Measurements from ENCODE around the gene CD2. TPM values are rescaled to one million over a fixed set of nuclear protein-coding genes. Genes with fewer than 3 reads are reported as not detected.

Gene CD2
- total RNA-seq, 4 donors from 2014 or later: 0.35 to 1.2 (median 1.0) TPM; not detected in 1

GRCh38 chr1:116759636-116760035 is 5.4 kb downstream of the CD2 start:
- Histone ChIP-seq H3K4me1 (no peaks in the 10 kb centered on the region), H3K36me3 (no peaks in the 10 kb centered on the region), H3K4me3 (no peak overlapping the region), H3K9me3 (no peaks in the 10 kb centered on the region), H3K27me3 (no peaks in the 10 kb centered on the region), H3K27ac (no peak overlapping the region)
- TF ChIP-seq POLR2A (IDR thresholded peaks at IDR 0.05) (no peak), CTCF (IDR thresholded peaks at IDR 0.05) (no peak)
- intact Hi-C loops (cut with DNase I; ENCODE audit: low total_unique reads): no loop called here
- no peak for DNase-seq

GRCh38 chr1:116760487-116760886 is 6.3 kb downstream of the CD2 start:
- DNase-seq: no peak

GRCh38 chr1:116760996-116761665 is 6.9 kb downstream of the CD2 start:
- no peaks in the 10 kb centered on the region for H3K4me1 ChIP-seq
- no peaks in the 10 kb centered on the region for H3K9me3 ChIP-seq
- TF ChIP-seq CTCF (IDR thresholded peaks at IDR 0.05): no peak
- no peak for TF ChIP-seq POLR2A (IDR thresholded peaks at IDR 0.05)
- no peaks in the 10 kb centered on the region for H3K36me3 ChIP-seq
- no peaks in the 10 kb centered on the region for H3K27me3 ChIP-seq
- no peak for DNase-seq
- no peak overlapping the region for H3K4me3 ChIP-seq
- no peak overlapping the region for H3K27ac ChIP-seq
- intact Hi-C loops (cut with DNase I; ENCODE audit: low total_unique reads): no loop called here

More at GRCh38 chr1:116760487-116760886, 6.3 kb downstream of the CD2 start:
- Histone ChIP-seq H3K4me3 (no peak overlapping the region), H3K9me3 (no peaks in the 10 kb centered on the region), H3K27ac (no peak overlapping the region), H3K4me1 (no peaks in the 10 kb centered on the region), H3K36me3 (no peaks in the 10 kb centered on the region), H3K27me3 (no peaks in the 10 kb centered on the region)
- intact Hi-C loops (cut with DNase I; ENCODE audit: low total_unique reads): no loop called here
- TF ChIP-seq CTCF (IDR thresholded peaks at IDR 0.05) (no peak), POLR2A (IDR thresholded peaks at IDR 0.05) (no peak)

- no peak for DNase-seq
- H3K4me1 ChIP-seq: no peaks in the 10 kb centered on the region
- H3K4me3 ChIP-seq: no peak overlapping the region
- H3K36me3 ChIP-seq: no peaks in the 10 kb centered on the region
- TF ChIP-seq CTCF (IDR thresholded peaks at IDR 0.05): no peak
- no peak for TF ChIP-seq POLR2A (IDR thresholded peaks at IDR 0.05)
- intact Hi-C loops (cut with DNase I; ENCODE audit: low total_unique reads): no loop called here
- H3K27me3 ChIP-seq: no peaks in the 10 kb centered on the region
- no peak overlapping the region for H3K27ac ChIP-seq
- no peaks in the 10 kb centered on the region for H3K9me3 ChIP-seq
These were observed 8.1 kb downstream of the CD2 start for GRCh38 chr1:116762281-116762680.

- H3K9me3 ChIP-seq: no peaks in the 10 kb centered on the region
- no peak overlapping the region for H3K27ac ChIP-seq
- intact Hi-C loops (cut with DNase I; ENCODE audit: low total_unique reads): no loop called here
- no peak overlapping the region for H3K4me3 ChIP-seq
- H3K27me3 ChIP-seq: no peaks in the 10 kb centered on the region
- H3K36me3 ChIP-seq: no peaks in the 10 kb centered on the region
- H3K4me1 ChIP-seq: no peaks in the 10 kb centered on the region
- DNase-seq: no peak
- TF ChIP-seq CTCF (IDR thresholded peaks at IDR 0.05): no peak
- TF ChIP-seq POLR2A (IDR thresholded peaks at IDR 0.05): no peak
These were observed 8.5 kb downstream of the CD2 start for GRCh38 chr1:116762781-116763115.

All from uterus (tissue), 4 donors.